ENCODE results near the gene HTRA1.

GRCh38 chr10:122420624-122421007 lies 40.7 kb upstream of the HTRA1 start:
- TF ChIP-seq CTCF (IDR thresholded peaks at IDR 0.05; ENCODE audit: poor library complexity, severe bottlenecking) (no peak), POLR2AphosphoS5 (IDR thresholded peaks at IDR 0.05) (no peak), EP300 (conservative IDR thresholded peaks at IDR 0.05; ENCODE audit: poor library complexity, severe bottlenecking) (no peak), SMC3 (conservative IDR thresholded peaks at IDR 0.05; ENCODE audit: poor library complexity) (no peak), TAF1 (IDR thresholded peaks at IDR 0.05; ENCODE audit: low read depth) (no peak), RAD21 (conservative IDR thresholded peaks at IDR 0.05) (no peak)
